GM18517 (cell line): Measurements from ENCODE around the gene FYB1.

ENCODE experiments used
- ATAC-seq: cut with Tn5 transposase; IDR thresholded peaks from one replicate; pipeline ENCODE4 v1.9.1; 2021; ENCODE audit warnings: mild to moderate bottlenecking, moderate library complexity; ENCODE audit not compliant: unreplicated experiment

Gene FYB1

DNA sequence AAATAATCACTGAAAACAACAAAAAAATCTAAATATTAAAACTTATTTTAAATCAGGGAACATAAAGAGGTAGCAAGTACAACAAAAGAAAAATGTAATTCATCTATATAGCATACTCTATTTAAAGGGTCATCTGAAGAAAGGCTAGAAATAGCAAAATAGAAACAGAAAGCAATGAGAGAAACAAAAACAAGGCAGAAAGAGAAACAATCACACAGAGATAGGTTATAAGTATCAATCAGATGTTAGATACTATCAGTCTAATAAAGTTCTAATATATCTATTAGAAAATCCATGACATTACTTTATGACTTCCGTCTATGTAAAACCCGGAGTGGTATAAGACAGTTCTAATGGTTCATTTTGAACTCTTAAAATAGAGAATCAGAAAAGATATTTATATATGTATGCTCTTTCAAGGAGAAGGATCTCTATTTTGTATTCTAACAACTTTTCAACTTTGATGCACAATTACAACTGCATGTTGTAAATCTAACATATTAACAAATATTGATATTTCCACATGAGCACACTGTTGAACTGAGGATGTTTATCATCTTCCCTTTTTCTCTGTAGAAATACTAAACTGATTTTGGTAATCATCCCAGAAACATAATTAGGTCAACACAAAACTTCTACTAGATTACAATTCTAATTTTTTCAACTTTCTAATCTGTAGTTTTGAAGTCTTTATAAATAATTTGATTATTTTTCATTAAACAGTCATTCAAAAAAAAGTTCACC lies 161.0 kb downstream of the FYB1 start:
- peak; percentile 96 for ATAC-seq

DNA sequence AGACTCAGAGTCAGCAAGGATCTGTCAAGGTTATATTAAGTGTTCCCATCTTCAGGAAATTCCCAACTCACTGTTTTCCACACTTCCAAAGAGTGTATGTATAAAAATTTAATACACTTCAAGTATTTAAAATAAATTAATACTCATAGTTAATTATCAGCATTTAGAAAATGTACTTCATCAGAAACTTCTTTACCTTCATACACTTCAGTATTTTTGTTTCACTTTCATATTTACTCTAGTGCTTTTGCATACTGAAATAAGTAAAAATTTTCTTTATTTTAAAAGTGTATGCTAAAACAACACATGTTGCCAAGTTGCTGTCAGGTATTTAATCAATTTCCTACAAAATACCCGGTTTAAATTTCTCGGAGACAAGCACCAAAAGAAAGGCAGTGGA lies 161.6 kb downstream of the FYB1 start:
- no peak for ATAC-seq

DNA sequence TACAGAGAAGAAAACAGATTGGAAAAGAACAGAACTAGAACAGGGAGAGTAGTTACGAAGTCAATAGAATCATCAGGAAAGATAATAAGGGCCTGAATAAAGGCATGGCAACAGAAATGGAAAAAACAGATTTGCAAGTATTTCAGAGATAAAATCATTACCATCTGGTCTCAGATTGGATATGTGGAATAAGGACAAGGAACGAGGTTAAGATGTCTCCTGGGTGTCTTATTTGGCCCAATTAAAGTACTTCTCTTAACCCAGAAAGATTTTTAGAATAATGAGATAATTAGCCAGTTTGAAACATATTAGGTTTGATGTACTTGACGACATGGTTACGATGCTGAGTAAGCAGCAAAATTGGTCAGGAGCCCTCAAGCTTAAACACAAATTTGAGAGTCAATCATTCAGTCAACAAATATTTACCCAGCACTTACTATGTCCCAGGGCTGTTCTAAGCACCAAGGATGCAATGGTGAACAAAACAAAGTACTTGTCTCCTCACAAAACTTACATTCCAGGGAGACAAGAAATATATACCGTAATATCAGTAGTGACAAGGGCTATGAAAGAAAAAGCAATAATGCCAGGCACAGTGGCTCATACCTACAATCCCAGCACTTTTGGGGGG lies 163.5 kb downstream of the FYB1 start:
- ATAC-seq = no peak
